Measurements from ENCODE around the gene RNF150.

- TF ChIP-seq POLR2A (IDR thresholded peaks at IDR 0.05; ENCODE audit: control extremely low read depth in 1 of 2, low read depth in 2 of 2, low read length in 2 of 2): no peak
- TF ChIP-seq RXRA (IDR thresholded peaks at IDR 0.05; ENCODE audit: insufficient read depth, low read depth, low read length): no peak
- TF ChIP-seq YY1 (IDR thresholded peaks at IDR 0.05; ENCODE audit: low read depth, low read length): no peak
- no peak for TF ChIP-seq CTCF (IDR thresholded peaks at IDR 0.05; ENCODE audit: control extremely low read depth in 1 of 3, insufficient read depth in 1 of 3, low read depth in 1 of 3, low read length in 3 of 3)
- no peak for TF ChIP-seq KDM1A (IDR thresholded peaks at IDR 0.05; ENCODE audit: borderline replicate concordance, low read length)
- no peak for TF ChIP-seq TCF12 (IDR thresholded peaks at IDR 0.05; ENCODE audit: low read depth, low read length)
- TF ChIP-seq MAX (IDR thresholded peaks at IDR 0.05): no peak
- TF ChIP-seq RBBP5 (IDR thresholded peaks at IDR 0.05; ENCODE audit: borderline replicate concordance, low read depth, low read length): no peak
- TF ChIP-seq HDAC6 (IDR thresholded peaks at IDR 0.05; ENCODE audit: low read depth, low read length): no peak
- no peak for TF ChIP-seq CREB1 (IDR thresholded peaks at IDR 0.05)
- TF ChIP-seq BACH1 (IDR thresholded peaks at IDR 0.05; ENCODE audit: low read length): no peak
Observed at GRCh38 chr4:141153751-141154510, 20.7 kb upstream of the RNF150 start.

All from H1 (cell line).